ENCODE data around the gene PPTC7.

PPTC7 gene, protein sequence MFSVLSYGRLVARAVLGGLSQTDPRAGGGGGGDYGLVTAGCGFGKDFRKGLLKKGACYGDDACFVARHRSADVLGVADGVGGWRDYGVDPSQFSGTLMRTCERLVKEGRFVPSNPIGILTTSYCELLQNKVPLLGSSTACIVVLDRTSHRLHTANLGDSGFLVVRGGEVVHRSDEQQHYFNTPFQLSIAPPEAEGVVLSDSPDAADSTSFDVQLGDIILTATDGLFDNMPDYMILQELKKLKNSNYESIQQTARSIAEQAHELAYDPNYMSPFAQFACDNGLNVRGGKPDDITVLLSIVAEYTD

DNA sequence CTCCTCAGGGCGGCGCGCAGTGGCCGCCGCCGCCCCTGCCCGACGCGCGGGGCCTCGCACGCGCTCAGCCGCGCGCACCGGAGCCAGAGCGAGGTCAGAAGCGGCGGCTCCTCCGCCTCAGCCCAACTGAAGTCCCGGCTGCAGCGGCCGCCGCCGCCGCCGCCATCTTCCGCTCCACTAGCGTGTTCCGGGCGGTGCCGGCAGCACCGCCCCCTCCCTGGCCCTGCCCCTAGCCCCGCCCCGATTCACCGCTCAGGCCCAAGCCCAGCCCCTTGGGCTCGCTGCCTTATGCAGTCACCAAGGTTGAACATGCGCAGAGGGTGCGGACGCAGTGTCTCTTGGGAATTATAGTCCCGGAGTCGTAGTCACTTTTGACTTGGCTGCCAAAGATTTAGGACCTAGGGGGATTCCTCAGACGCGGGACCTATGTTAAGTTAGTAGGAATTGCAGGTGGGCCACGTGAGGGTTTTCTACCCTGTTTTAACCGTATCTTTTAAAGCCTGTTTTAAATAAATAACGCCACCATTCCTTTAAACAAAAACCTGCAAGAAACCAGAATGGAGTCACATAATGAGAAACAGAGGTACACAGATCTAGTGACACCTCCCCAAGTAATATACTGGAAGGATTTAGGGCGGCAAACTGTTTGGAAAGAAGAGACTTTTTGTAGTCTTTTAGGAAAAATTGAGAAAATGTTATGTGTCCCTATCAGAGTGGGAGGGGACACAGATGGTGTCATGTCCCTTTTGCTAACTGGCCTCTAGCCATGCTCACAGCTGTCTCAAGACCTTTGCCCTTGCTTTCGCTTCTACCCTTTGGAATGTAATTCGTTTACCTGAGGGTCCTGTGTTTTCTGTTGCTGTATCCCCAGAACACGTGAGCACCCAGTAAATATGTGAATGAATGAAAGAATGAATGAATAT lies at the start of gene PPTC7:
TSS of gene PPTC7 (minus strand) at position 182 of the 923 bp plus-strand sequence. CDS start 287 bp downstream, outside the sequence.
- TF ChIP-seq GATA3 (IDR thresholded peaks at IDR 0.05; ENCODE audit: low read depth, low read length) (no peak), GATA2 (IDR thresholded peaks at IDR 0.05; ENCODE audit: low read depth, low read length) (no peak)

- TF ChIP-seq GATA2 (IDR thresholded peaks at IDR 0.05; ENCODE audit: low read depth, low read length) (no peak), GATA3 (IDR thresholded peaks at IDR 0.05; ENCODE audit: low read depth, low read length) (no peak)
Observed at GRCh38 chr12:110627500-110628195, 44.5 kb upstream of the PPTC7 start.

GRCh38 chr12:110622582-110622981 lies 39.5 kb upstream of the PPTC7 start:
- no peak for TF ChIP-seq GATA3 (IDR thresholded peaks at IDR 0.05; ENCODE audit: low read depth, low read length)

GRCh38 chr12:110619534-110619953 lies 36.4 kb upstream of the PPTC7 start:
- TF ChIP-seq GATA3 (IDR thresholded peaks at IDR 0.05; ENCODE audit: low read depth, low read length) (no peak), GATA2 (IDR thresholded peaks at IDR 0.05; ENCODE audit: low read depth, low read length) (no peak)

DNA sequence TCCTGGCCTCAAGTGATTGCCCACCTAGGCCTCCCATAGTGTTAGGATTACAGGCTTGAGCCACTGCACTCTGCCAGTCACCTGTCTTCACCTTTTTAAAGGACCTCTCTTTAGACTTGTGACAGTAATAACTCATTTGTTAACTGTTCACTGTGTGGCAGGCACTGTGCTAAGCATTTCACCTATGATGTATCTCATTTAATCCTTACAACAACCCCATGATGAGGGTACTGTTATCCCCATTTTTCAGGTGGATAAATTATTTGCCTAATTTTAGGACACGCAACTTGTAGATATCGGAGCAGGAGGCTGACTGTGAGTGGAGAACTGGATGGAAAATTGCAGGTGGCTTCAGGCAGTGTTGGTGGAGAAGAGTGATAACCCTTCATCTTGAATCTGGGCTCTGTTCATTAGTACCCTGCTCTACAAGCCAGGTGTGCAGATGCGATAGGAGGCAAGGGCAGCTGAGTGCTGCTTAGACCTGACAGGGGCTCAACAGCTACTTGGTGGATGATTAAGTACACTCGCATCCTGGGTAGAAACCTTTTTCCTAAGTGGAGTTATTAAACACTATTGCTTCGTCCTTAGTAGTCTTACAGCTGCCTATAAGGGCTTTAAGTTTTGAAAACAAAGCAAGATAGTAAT lies 33.5 kb upstream of the PPTC7 start:
- TF ChIP-seq GATA3 (IDR thresholded peaks at IDR 0.05; ENCODE audit: low read depth, low read length) (no peak), GATA2 (IDR thresholded peaks at IDR 0.05; ENCODE audit: low read depth, low read length) (no peak)

DNA sequence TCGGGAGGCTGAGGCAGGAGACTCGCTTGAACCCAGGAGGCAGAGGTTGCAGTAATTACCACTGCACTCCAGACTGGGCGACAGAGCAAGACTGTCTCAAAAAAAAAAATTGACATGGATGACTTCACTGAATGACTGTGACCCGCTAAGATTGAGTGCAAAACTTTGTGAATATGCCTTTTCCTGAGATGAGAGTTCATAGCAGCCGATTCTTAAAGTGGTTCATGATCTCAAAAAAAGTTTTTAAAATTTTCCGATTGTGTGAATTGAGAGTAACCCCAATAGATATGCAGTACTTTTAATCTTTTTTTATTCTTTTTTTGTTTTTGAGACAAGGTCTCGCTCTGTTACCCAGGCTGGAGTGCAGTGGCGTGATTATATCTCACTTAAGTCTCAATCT lies 32.1 kb upstream of the PPTC7 start:
- TF ChIP-seq GATA2 (IDR thresholded peaks at IDR 0.05; ENCODE audit: low read depth, low read length) (no peak), GATA3 (IDR thresholded peaks at IDR 0.05; ENCODE audit: low read depth, low read length) (no peak)

- TF ChIP-seq GATA3 (IDR thresholded peaks at IDR 0.05; ENCODE audit: low read depth, low read length) = no peak
- no peak for TF ChIP-seq GATA2 (IDR thresholded peaks at IDR 0.05; ENCODE audit: low read depth, low read length)
Observed at GRCh38 chr12:110613771-110614684, 30.9 kb upstream of the PPTC7 start, which contains the start of gene TCTN1. Gene TCTN1 (plus strand): TSS chr12:110614129. CDS start chr12:110614183, 54 bp downstream.

- TF ChIP-seq GATA3 (IDR thresholded peaks at IDR 0.05; ENCODE audit: low read depth, low read length) (no peak), GATA2 (IDR thresholded peaks at IDR 0.05; ENCODE audit: low read depth, low read length) (no peak)
Observed at GRCh38 chr12:110613071-110613770, 30.1 kb upstream of the PPTC7 start.

DNA sequence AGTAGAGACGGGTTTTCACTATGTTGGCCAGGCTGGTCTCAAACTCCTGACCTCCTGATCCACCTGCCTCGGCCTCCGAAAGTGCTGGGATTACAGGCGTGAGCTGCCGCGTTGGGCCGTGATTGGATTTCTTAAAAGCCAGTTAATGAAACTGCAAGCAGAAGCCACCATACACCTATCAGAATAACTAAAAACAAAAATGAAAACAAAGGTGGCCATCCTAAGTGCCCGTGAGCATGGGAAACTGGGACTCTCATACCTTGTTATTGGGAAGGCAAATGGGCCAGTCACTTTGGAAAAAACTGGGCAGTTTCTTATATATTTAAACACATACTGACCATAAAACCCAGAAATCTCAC lies 23.1 kb upstream of the PPTC7 start:
- no peak for TF ChIP-seq GATA3 (IDR thresholded peaks at IDR 0.05; ENCODE audit: low read depth, low read length)
- no peak for TF ChIP-seq GATA2 (IDR thresholded peaks at IDR 0.05; ENCODE audit: low read depth, low read length)

DNA sequence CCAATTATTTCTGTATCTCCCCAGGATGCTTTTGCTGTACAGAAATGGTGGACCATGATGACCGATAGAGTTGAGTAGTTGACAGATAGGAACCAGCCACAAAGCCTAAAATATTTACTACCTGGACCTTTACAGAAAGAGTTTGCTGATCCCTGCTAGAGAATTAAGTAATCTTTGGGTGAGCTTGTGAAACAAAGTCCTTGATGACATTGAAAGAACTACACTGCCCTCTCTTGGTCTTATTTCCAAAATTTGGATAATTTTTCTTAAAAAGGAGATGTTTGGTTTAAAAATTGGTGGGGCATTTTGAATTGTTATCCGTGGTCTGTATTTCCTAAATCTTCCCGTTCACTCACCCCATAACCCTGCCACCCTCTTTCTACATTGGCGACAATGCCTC lies 17.1 kb upstream of the PPTC7 start:
- TF ChIP-seq GATA2 (IDR thresholded peaks at IDR 0.05; ENCODE audit: low read depth, low read length) (no peak), GATA3 (IDR thresholded peaks at IDR 0.05; ENCODE audit: low read depth, low read length) (no peak)

DNA sequence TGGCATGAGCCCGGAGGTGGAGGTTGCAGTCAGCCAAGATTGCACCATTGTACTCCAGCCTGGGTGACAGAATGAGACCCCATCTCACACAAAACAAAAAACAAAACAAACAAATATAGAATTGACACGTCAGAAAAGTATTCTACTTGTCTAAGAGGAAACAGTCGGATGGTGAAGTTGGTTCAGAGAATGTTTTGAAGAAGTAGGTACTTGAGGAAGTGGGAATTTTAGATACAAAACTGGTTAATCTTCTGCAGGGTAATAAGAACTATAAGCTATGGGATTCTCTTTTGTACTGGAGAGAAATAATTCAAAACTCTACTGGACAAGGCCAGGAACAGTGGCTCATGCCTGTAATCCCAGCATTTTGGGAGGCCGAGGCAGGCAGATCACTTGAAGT lies 16.2 kb upstream of the PPTC7 start:
- TF ChIP-seq GATA2 (IDR thresholded peaks at IDR 0.05; ENCODE audit: low read depth, low read length) (no peak), GATA3 (IDR thresholded peaks at IDR 0.05; ENCODE audit: low read depth, low read length) (no peak)

GRCh38 chr12:110597885-110598284 lies 14.8 kb upstream of the PPTC7 start:
- no peak for TF ChIP-seq GATA3 (IDR thresholded peaks at IDR 0.05; ENCODE audit: low read depth, low read length)
